Stomach (tissue), 9 donors: ENCODE measurements around the gene SLIT1. TPM values are rescaled to one million over a fixed set of nuclear protein-coding genes. Genes with fewer than 3 reads are reported as not detected.

Experiments
- DNase-seq, 2 donors: peaks; one replicate each; pipeline versions ENCODE4 v3.0.0 to v3.0.0-alpha.2; 2013 to 2019
- H3K27ac ChIP-seq, 5 donors: fragments of 200-600 bp in 4 of 5; sonication (generic) in 4 of 5; one replicate each; pipeline ENCODE4 v1.5.1; 2013 to 2019; ENCODE audit warnings: mild to moderate bottlenecking in 1 of 5, moderate library complexity in 1 of 5
- H3K27me3 ChIP-seq, 3 donors: fragments of 200-600 bp; sonication (generic); one replicate each; pipeline ENCODE4 v1.5.1; 2017 to 2019; ENCODE audit warnings: mixed run types in 1 of 3
- H3K36me3 ChIP-seq, 4 donors: fragments of 200-600 bp; sonication (generic); 1 replicate in 3 of 4; 2 replicates in 1 of 4; pipeline ENCODE4 v1.5.1; 2016 to 2019
- H3K4me1 ChIP-seq, 4 donors: fragments of 200-600 bp; sonication (generic); one replicate each; pipeline ENCODE4 v1.5.1; 2016 to 2019
- H3K4me3 ChIP-seq, 4 donors: fragments of 200-600 bp; sonication (generic) in 3 of 4; one replicate each; pipeline ENCODE4 v1.5.1; 2016 to 2019; ENCODE audit warnings: mild to moderate bottlenecking in 1 of 4
- H3K9me3 ChIP-seq, 4 donors: fragments of 200-600 bp; sonication (generic); one replicate each; pipeline ENCODE4 v1.5.1; 2016 to 2019
- CTCF ChIP-seq, 7 experiments: fragments of 450-650 bp in 4 of 7; fragments of 200-600 bp in 3 of 7; sonication (generic) in 3 of 7; IDR thresholded peaks; one replicate each; pipeline ENCODE4 v1.5.1; 2016 to 2019; ENCODE audit warnings: antibody characterized with exemption in 7 of 7, control low read depth in 2 of 7, mild to moderate bottlenecking in 1 of 7
- EP300 ChIP-seq: sonication (generic); formaldehyde crosslinking; IDR thresholded peaks from one replicate; pipeline ENCODE4 v1.6.1; 2017; ENCODE audit warnings: antibody characterized with exemption
- POLR2A ChIP-seq, 4 donors: fragments of 450-650 bp; IDR thresholded peaks; one replicate each; pipeline ENCODE4 v1.6.1; 2016; ENCODE audit warnings: antibody characterized with exemption in 4 of 4, control low read depth in 2 of 4, mild to moderate bottlenecking in 1 of 4, moderate library complexity in 1 of 4
- POLR2AphosphoS5 ChIP-seq, 3 donors: sonication (generic); formaldehyde crosslinking; IDR thresholded peaks; one replicate each; pipeline ENCODE4 v1.6.1; 2016; ENCODE audit warnings: antibody characterized with exemption in 3 of 3
- WGBS, 5 donors: extraction: QIAGEN DNeasy Blood & Tissue Kit in 3 of 5; methylation state at CpG; one replicate each; pipeline versions ENCODE4 v1.1.5 to v1.1.7; 2013 to 2018; 5-methylcytosine and 5-hydroxymethylcytosine counted together
- intact Hi-C: fragments of 100-400 bp; cut with DNase I; formaldehyde crosslinking; loops from one replicate; pipeline ENCODE4 v1.15.1; 2023; ENCODE audit warnings: low total_unique reads
- polyA plus RNA-seq, 3 donors: library from polyadenylated mRNA; stranded (reverse); fragments of 200-250 nt; gene quantifications; one replicate each; pipeline ENCODE4 v1.2.3, GENCODE V29; 2013
- total RNA-seq, 5 donors: library from RNA; depleted of rRNA; stranded (reverse); fragments of >200 nt; gene quantifications; one replicate each; pipeline versions ENCODE4 v1.1.0 to v1.2.3, GENCODE V29; 2014 to 2016
- donor health status: healthy with polysubstance abuse.
- donor health status: Bipolar disorder and iron deficiency.
- donor health status: healthy.

SLIT1 gene
- total and polyA plus RNA-seq, 8 donors, result under 0.01 to 6.1 (median 0.44) TPM

GRCh38 chr10:96984541-96985131 is 201.1 kb downstream of the SLIT1 start:
- DNase-seq, result peak in 1 of 2 donors; percentile 42
- H3K4me1 ChIP-seq, result peaks cover 0 to 8% (median 6%) of the 10 kb centered on the region in 4 donors
- intact Hi-C loops, result no loop called here
- no peak overlapping the region for H3K4me3 ChIP-seq
- H3K9me3 ChIP-seq, result no peaks in the 10 kb centered on the region
- H3K27ac ChIP-seq, result no peak overlapping the region
- no peaks in the 10 kb centered on the region for H3K27me3 ChIP-seq
- TF ChIP-seq POLR2AphosphoS5 (IDR thresholded peaks at IDR 0.05) (no peak), CTCF (IDR thresholded peaks at IDR 0.05) (no peak), POLR2A (IDR thresholded peaks at IDR 0.05) (no peak), EP300 (no peak)
- WGBS, 5 donors, result 72 to 77% (median 73%) methylated on average over 14 of the region's 14 CpGs
- H3K36me3 ChIP-seq, result peaks cover 11 to 29% (median 22%) of the 10 kb centered on the region in 4 donors

DNA sequence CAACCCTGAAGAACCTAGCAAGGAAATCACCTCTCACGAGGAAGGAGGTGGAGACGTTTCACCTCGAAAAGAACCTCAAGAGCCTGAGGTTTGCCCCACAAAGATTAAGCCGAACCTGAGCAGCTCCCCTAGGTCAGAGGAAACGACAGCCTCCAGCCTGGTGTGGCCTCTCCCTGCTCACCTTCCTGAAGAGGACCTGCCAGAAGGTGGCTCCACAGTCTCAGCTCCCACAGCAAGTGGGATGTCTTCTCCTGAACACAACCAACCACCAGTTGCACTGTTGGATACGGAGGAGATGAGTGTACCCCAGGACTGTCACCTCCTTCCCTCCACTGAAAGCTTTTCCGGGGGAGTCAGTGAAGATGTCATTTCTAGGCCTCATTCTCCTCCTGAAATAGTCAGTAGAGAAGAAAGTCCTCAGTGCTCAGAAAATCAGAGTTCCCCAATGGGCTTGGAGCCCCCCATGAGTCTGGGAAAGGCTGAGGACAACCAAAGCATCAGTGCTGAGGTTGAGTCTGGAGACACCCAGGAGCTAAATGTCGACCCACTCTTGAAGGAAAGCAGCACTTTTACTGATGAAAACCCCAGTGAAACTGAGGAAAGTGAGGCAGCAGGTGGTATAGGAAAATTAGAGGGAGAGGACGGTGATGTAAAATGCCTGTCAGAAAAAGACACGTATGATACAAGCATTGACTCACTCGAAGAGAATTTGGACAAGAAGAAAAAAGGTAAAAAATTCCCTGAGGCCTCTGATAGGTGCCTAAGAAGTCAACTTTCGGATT is 203.4 kb downstream of the SLIT1 start:
- WGBS, 5 donors, result 93 to 98% (median 96%) methylated on average over 12 of the region's 12 CpGs
- intact Hi-C loops, result no loop called here

GRCh38 chr10:96978621-96979154 is 207.1 kb downstream of the SLIT1 start:
- TF ChIP-seq POLR2A (IDR thresholded peaks at IDR 0.05), result no peak
- TF ChIP-seq EP300, result no peak
- TF ChIP-seq POLR2AphosphoS5 (IDR thresholded peaks at IDR 0.05), result no peak
- no peak for TF ChIP-seq CTCF (IDR thresholded peaks at IDR 0.05)
- DNase-seq, result no peak
- H3K27ac ChIP-seq, result no peak overlapping the region
- H3K4me3 ChIP-seq, result no peak overlapping the region
- peaks cover 11 to 29% (median 22%) of the 10 kb centered on the region in 4 donors for H3K36me3 ChIP-seq
- no peaks in the 10 kb centered on the region for H3K27me3 ChIP-seq
- intact Hi-C loops, result no loop called here
- no peaks in the 10 kb centered on the region for H3K4me1 ChIP-seq
- 80 to 89% (median 85%) methylated on average over 3 of the region's 3 CpGs for WGBS, 5 donors
- no peaks in the 10 kb centered on the region for H3K9me3 ChIP-seq

More for the DNA sequence above, 203.4 kb downstream of the SLIT1 start:
- TF ChIP-seq POLR2AphosphoS5 (IDR thresholded peaks at IDR 0.05), result no peak
- no peak for TF ChIP-seq EP300
- no peak for TF ChIP-seq CTCF (IDR thresholded peaks at IDR 0.05)
- TF ChIP-seq POLR2A (IDR thresholded peaks at IDR 0.05), result no peak
- Histone ChIP-seq H3K4me1 (no peaks in the 10 kb centered on the region), H3K9me3 (no peaks in the 10 kb centered on the region), H3K27ac (no peak overlapping the region), H3K27me3 (no peaks in the 10 kb centered on the region), H3K4me3 (no peak overlapping the region), H3K36me3 (peaks cover 11 to 29% (median 22%) of the 10 kb centered on the region in 4 donors)
- no peak for DNase-seq

DNA sequence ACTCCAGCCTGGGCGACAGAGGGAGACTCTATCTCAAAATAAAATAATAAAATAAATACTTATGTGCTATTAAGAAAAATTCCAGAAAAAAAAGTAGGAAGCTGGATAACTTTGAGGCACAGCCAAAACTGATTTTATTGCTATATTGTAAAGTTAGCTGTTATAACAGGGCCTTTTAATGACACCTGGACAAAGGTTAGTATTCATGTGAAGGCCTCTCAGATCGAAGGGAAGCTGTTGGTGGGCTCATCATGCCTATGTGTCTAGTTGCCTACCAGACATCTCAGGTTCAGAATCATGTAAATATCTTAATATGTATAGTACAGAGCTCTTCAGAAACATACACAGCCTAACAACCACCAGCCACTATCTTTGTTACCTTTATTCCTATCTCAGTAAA is 210.6 kb downstream of the SLIT1 start:
- intact Hi-C loops, result no loop called here

More for the DNA sequence above, 210.6 kb downstream of the SLIT1 start:
- Histone ChIP-seq H3K27ac (no peak overlapping the region), H3K27me3 (no peaks in the 10 kb centered on the region), H3K4me3 (no peak overlapping the region), H3K4me1 (no peaks in the 10 kb centered on the region), H3K36me3 (no peaks in the 10 kb centered on the region), H3K9me3 (no peaks in the 10 kb centered on the region)
- no peak for DNase-seq
- no peak for TF ChIP-seq POLR2A (IDR thresholded peaks at IDR 0.05)
- TF ChIP-seq CTCF (IDR thresholded peaks at IDR 0.05), result no peak
- TF ChIP-seq POLR2AphosphoS5 (IDR thresholded peaks at IDR 0.05), result no peak
- no peak for TF ChIP-seq EP300
- WGBS, 5 donors, result 83 to 96% (median 90%) methylated on average over 2 of the region's 2 CpGs
